PC-3 (cell line): ENCODE data around the gene TCN2. TPM values are rescaled to one million over a fixed set of nuclear protein-coding genes. Genes with fewer than 3 reads are reported as not detected.

ENCODE experiments used
- ATAC-seq: fragments of 200-7000 bp; cut with Tn5 transposase; 2 replicates; pipeline ENCODE4 v1.9.1; 2020; ENCODE audit warnings: mild to moderate bottlenecking, moderate library complexity
- BruUV-seq: library from RNA; stranded (reverse); fragments of 400-500 nt; replicated peaks from 2 replicates; lab custom pipeline; 2021; lab: Mats Ljungman, UMichigan
- CTCF ChIA-PET: fragments of 300-600 bp; sonication (Branson Sonifier 250); formaldehyde crosslinking; loops from one replicate; lab custom pipeline; 2022; ENCODE audit warnings: antibody characterized with exemption; lab: Charles Lee
- POLR2A ChIA-PET: fragments of 300-600 bp; sonication (Branson Sonifier 250); formaldehyde crosslinking; loops from one replicate; lab custom pipeline; 2022; ENCODE audit warnings: antibody characterized with exemption; ENCODE audit not compliant: unreplicated experiment; lab: Charles Lee
- DNase-seq: peaks from one replicate; pipeline ENCODE4 v3.0.0-alpha.2; 2015
- H2AFZ ChIP-seq: fragments of 300-600 bp; sonication (generic); 2 replicates; pipeline ENCODE4 v1.6.0; 2016; ENCODE audit warnings: antibody characterized with exemption, low read length
- H3F3A ChIP-seq: fragments of 300-600 bp; sonication (generic); one replicate; pipeline ENCODE4 v1.6.0; 2017; ENCODE audit warnings: antibody characterized with exemption, low read length, control low read depth, mild to moderate bottlenecking; ENCODE audit not compliant: unreplicated experiment
- H3K27ac ChIP-seq: fragments of 300-600 bp; sonication (generic); 2 replicates; pipeline ENCODE4 v1.5.1; 2016; ENCODE audit warnings: mild to moderate bottlenecking, low read length
- H3K27me3 ChIP-seq: fragments of 300-600 bp; sonication (generic); 2 replicates; pipeline ENCODE4 v1.6.1; 2016; ENCODE audit warnings: low read length, mixed read lengths
- H3K36me3 ChIP-seq: fragments of 300-600 bp; sonication (generic); 2 replicates; pipeline ENCODE4 v1.6.1; 2016; ENCODE audit warnings: low read depth, mixed run types, low read length, mixed read lengths
- H3K4me1 ChIP-seq: fragments of 300-600 bp; sonication (generic); 2 replicates; pipeline ENCODE4 v1.5.1; 2016; ENCODE audit warnings: low read length; ENCODE audit not compliant: insufficient read depth
- H3K4me2 ChIP-seq: fragments of 300-600 bp; sonication (generic); 2 replicates; pipeline ENCODE4 v1.6.0; 2016; ENCODE audit warnings: low read length
- H3K4me3 ChIP-seq: fragments of 300-600 bp; sonication (generic); 2 replicates; pipeline ENCODE4 v1.5.1; 2016; ENCODE audit warnings: mild to moderate bottlenecking, low read length, mixed read lengths
- H3K79me2 ChIP-seq: fragments of 300-600 bp; sonication (generic); 2 replicates; pipeline ENCODE4 v1.6.1; 2017; ENCODE audit warnings: low read length, mixed read lengths
- H3K9ac ChIP-seq: fragments of 300-600 bp; sonication (generic); 2 replicates; pipeline ENCODE4 v1.6.0; 2016; ENCODE audit warnings: mild to moderate bottlenecking, low read length
- H3K9me2 ChIP-seq: fragments of 300-600 bp; sonication (generic); replicated peaks from 2 replicates; pipeline ENCODE4 v1.6.1; 2016; ENCODE audit warnings: mixed run types, low read length, mixed read lengths
- H3K9me3 ChIP-seq: fragments of 300-600 bp; sonication (generic); 2 replicates; pipeline ENCODE4 v1.6.1; 2016; ENCODE audit warnings: low read length, mixed read lengths
- H4K20me1 ChIP-seq: fragments of 300-600 bp; sonication (generic); 2 replicates; pipeline ENCODE4 v1.6.1; 2016; ENCODE audit warnings: low read length, mixed read lengths
- CTCF ChIP-seq: fragments of 300-600 bp; sonication (generic); conservative IDR thresholded peaks from 2 replicates; pipeline ENCODE4 v1.5.1; 2017; ENCODE audit warnings: antibody characterized with exemption, low read depth, mild to moderate bottlenecking, low read length
- EZH2 ChIP-seq: fragments of 300-600 bp; sonication (generic); IDR thresholded peaks from one replicate; pipeline ENCODE4 v1.6.1; 2017; ENCODE audit warnings: antibody characterized with exemption, mild to moderate bottlenecking, low read length; ENCODE audit not compliant: unreplicated experiment
- EZH2phosphoT487 ChIP-seq: fragments of 300-600 bp; sonication (generic); IDR thresholded peaks from 2 replicates; pipeline ENCODE4 v1.6.1; 2018; ENCODE audit warnings: mild to moderate bottlenecking, antibody characterized with exemption, low read length, borderline replicate concordance
- intact Hi-C: fragments of 100-400 bp; cut with micrococcal nuclease; formaldehyde crosslinking; loops from 2 replicates; pipeline ENCODE4 v1.9.0; 2023
- total RNA-seq: library from RNA; depleted of rRNA; stranded (reverse); fragments of >200 nt; gene quantifications from 2 replicates; pipeline ENCODE4 v1.2.3, GENCODE V29; 2014

TCN2 gene
- total RNA-seq, 1 experiment from 2014 or later: 1.7 TPM

- Histone ChIP-seq H3K27me3 (no peaks in the 10 kb centered on the region), H3K79me2 (no peaks in the 10 kb centered on the region), H3K9me3 (no peaks in the 10 kb centered on the region), H3K4me2 (peak within 1 kb of the TSS; percentile 98), H3F3A (no peaks in the 10 kb centered on the region), H3K36me3 (no peaks in the 10 kb centered on the region), H3K4me1 (peaks cover 13% of the 10 kb centered on the region; the same call in 1 of the 2 replicates), H4K20me1 (no peaks in the 10 kb centered on the region), H3K9me2 (no peaks in the 10 kb centered on the region), H3K4me3 (peak within 1 kb of the TSS; percentile 82), H3K27ac (no peak within 1 kb of the TSS; the same call in 1 of the 2 replicates), H2AFZ (peak within 1 kb of the TSS; percentile 98), H3K9ac (peak within 1 kb of the TSS; percentile 76)
- ChIA-PET POLR2A (no interaction called here), CTCF (no interaction called here)
- peak; percentile 92 for ATAC-seq
- intact Hi-C loops: loop anchor here (10.0 kb wide), 1 partner anchor 87 kb away; no protein-coding TSS in a partner anchor
- peak; percentile 85 for DNase-seq
- TF ChIP-seq EZH2phosphoT487 (no peak), EZH2 (no peak), CTCF (0 out of 2 replicates have a peak, but pooled peaks have one; percentile 7)
- BruUV-seq: TSS peak; percentile 95
Measured at GRCh38 chr22:30667494-30668385, 60.8 kb downstream of the TCN2 start, which contains the start of gene DUSP18. Gene DUSP18, minus strand, starts transcription at chr22:30667875. Its CDS starts 3,872 bp downstream, at chr22:30664003.

GRCh38 chr22:30668386-30668710, 61.4 kb downstream of the TCN2 start:
- no TSS peak for BruUV-seq
- ATAC-seq (no peak), DNase-seq (no peak)
- Histone ChIP-seq H3K27ac (no peak overlapping the region), H3K4me3 (peak overlapping the region; percentile 82), H3K9me2 (no peaks in the 10 kb centered on the region), H3K9ac (peak overlapping the region; percentile 76), H2AFZ (peak overlapping the region; percentile 98), H3K9me3 (no peaks in the 10 kb centered on the region), H3K4me2 (peak overlapping the region; percentile 98), H4K20me1 (no peaks in the 10 kb centered on the region), H3F3A (no peaks in the 10 kb centered on the region), H3K27me3 (no peaks in the 10 kb centered on the region), H3K79me2 (no peaks in the 10 kb centered on the region), H3K36me3 (no peaks in the 10 kb centered on the region), H3K4me1 (peaks cover 13% of the 10 kb centered on the region; the same call in 1 of the 2 replicates)
- intact Hi-C loops: loop anchor here (10.0 kb wide), 1 partner anchor 86 kb away; no protein-coding TSS in a partner anchor
- ChIA-PET POLR2A (no interaction called here), CTCF (no interaction called here)
- TF ChIP-seq EZH2phosphoT487 (no peak), EZH2 (no peak), CTCF (no peak)
